Calu3 (cell line): Measurements from ENCODE around the gene HNRNPR. TPM values are rescaled to one million over a fixed set of nuclear protein-coding genes. Genes with fewer than 3 reads are reported as not detected.

Experiments
- BruUV-seq: library from RNA; stranded (reverse); fragments of 400-500 nt; replicated peaks from 2 replicates; lab custom pipeline; 2021; lab: Mats Ljungman, UMichigan
- CTCF ChIA-PET: fragments of 300-600 bp; sonication (Branson Sonifier 250); formaldehyde crosslinking; loops from one replicate; lab custom pipeline; 2022; ENCODE audit warnings: antibody characterized with exemption; lab: Charles Lee
- DNase-seq: peaks from one replicate; pipeline ENCODE4 v3.0.0; 2022
- H3K27ac Mint-ChIP-seq: one replicate; pipeline ENCODE4 v1.8.0; 2022; ENCODE audit warnings: mixed read lengths; ENCODE audit not compliant: unreplicated experiment
- H3K27me3 Mint-ChIP-seq: one replicate; pipeline ENCODE4 v1.8.0; 2022; ENCODE audit warnings: mixed read lengths; ENCODE audit not compliant: unreplicated experiment
- H3K36me3 Mint-ChIP-seq: one replicate; pipeline ENCODE4 v1.8.0; 2022; ENCODE audit warnings: mild to moderate bottlenecking, moderate library complexity, mixed read lengths; ENCODE audit not compliant: insufficient read depth, unreplicated experiment
- H3K4me1 Mint-ChIP-seq: one replicate; pipeline ENCODE4 v1.8.0; 2022; ENCODE audit warnings: mild to moderate bottlenecking, low read depth, mixed read lengths; ENCODE audit not compliant: unreplicated experiment
- H3K4me3 Mint-ChIP-seq: one replicate; pipeline ENCODE4 v1.8.0; 2022; ENCODE audit warnings: mild to moderate bottlenecking, low read depth, moderate library complexity, mixed read lengths; ENCODE audit not compliant: unreplicated experiment
- H3K9me3 Mint-ChIP-seq: one replicate; pipeline ENCODE4 v1.8.0; 2022; ENCODE audit warnings: low read depth, mixed read lengths; ENCODE audit not compliant: unreplicated experiment
- intact Hi-C: fragments of 100-400 bp; cut with micrococcal nuclease; formaldehyde crosslinking; loops from one replicate; pipeline ENCODE4 v1.10.0; 2022; ENCODE audit not compliant: unreplicated experiment
- total RNA-seq: library from RNA; stranded (reverse); gene quantifications from 2 replicates; pipeline ENCODE4 v1.2.3, GENCODE V29; 2022
- TF ChIP-seq, protein P1 (sequence below): fragments of 200-600 bp; IDR thresholded peaks from one replicate; pipeline ENCODE4 v1.8.0; 2022; ENCODE audit warnings: antibody characterized with exemption; ENCODE audit not compliant: unreplicated experiment

The HNRNPR gene
- total RNA-seq, 1 experiment from 2014 or later, result 126 TPM

GRCh38 chr1:23366146-23366545 is 22.1 kb upstream of the HNRNPR start:
- Mint-ChIP-seq H3K36me3 (peaks cover 65% of the 10 kb centered on the region), H3K27ac (no peak overlapping the region), H3K4me1 (peaks cover 29% of the 10 kb centered on the region), H3K4me3 (peak overlapping the region; percentile 91), H3K9me3 (peaks cover 3% of the 10 kb centered on the region), H3K27me3 (no peaks in the 10 kb centered on the region)
- TF ChIP-seq, protein P1, sequence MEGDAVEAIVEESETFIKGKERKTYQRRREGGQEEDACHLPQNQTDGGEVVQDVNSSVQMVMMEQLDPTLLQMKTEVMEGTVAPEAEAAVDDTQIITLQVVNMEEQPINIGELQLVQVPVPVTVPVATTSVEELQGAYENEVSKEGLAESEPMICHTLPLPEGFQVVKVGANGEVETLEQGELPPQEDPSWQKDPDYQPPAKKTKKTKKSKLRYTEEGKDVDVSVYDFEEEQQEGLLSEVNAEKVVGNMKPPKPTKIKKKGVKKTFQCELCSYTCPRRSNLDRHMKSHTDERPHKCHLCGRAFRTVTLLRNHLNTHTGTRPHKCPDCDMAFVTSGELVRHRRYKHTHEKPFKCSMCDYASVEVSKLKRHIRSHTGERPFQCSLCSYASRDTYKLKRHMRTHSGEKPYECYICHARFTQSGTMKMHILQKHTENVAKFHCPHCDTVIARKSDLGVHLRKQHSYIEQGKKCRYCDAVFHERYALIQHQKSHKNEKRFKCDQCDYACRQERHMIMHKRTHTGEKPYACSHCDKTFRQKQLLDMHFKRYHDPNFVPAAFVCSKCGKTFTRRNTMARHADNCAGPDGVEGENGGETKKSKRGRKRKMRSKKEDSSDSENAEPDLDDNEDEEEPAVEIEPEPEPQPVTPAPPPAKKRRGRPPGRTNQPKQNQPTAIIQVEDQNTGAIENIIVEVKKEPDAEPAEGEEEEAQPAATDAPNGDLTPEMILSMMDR, result no peak
- no TSS peak for BruUV-seq
- CTCF ChIA-PET, result interaction anchor here (4.5 kb wide), 1 partner anchor 37 kb away, joined by 27 read pairs; no protein-coding TSS in a partner anchor
- no peak for DNase-seq
- intact Hi-C loops, result no loop called here

GRCh38 chr1:23362218-23362713 is 18.2 kb upstream of the HNRNPR start:
- H3K27me3 Mint-ChIP-seq, result no peaks in the 10 kb centered on the region
- peak overlapping the region; percentile 15 for H3K27ac Mint-ChIP-seq
- CTCF ChIA-PET, result no interaction called here
- TF ChIP-seq, protein P1, result no peak
- H3K9me3 Mint-ChIP-seq, result peaks cover 5% of the 10 kb centered on the region
- H3K36me3 Mint-ChIP-seq, result peaks cover 44% of the 10 kb centered on the region
- no peak for DNase-seq
- H3K4me3 Mint-ChIP-seq, result no peak overlapping the region
- H3K4me1 Mint-ChIP-seq, result peaks cover 3% of the 10 kb centered on the region
- intact Hi-C loops, result no loop called here
- no TSS peak for BruUV-seq

DNA sequence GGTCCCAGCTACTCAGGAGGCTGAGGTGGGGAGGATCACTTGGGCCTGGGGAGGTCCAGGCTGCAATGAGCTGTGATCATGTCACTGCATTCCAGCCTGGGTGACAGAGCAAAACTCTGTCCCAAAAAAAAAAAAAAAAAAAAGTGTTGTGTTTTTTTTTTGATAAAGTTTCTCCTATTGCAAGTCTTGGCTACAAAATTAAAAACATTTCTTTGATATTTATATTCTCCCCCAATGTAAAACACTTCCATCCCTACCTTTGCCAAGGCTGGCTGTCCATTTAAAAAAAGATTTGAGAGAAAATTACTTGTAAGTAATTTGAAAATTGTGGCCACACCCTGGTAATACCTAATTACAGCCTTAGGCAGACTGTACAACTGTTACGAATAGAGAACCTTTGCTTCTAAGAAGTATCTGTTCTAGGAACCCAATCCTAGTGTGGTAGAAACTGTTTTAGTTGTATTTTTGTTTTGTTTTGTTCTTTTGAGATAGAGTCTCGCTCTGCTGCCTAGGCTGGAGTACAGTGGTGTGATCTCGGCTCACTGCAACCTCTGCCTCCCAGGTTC is 14.3 kb upstream of the HNRNPR start:
- DNase-seq, result no peak
- H3K9me3 Mint-ChIP-seq, result peaks cover 5% of the 10 kb centered on the region
- TF ChIP-seq, protein P1, result no peak
- peaks cover 18% of the 10 kb centered on the region for H3K36me3 Mint-ChIP-seq
- BruUV-seq, result no TSS peak
- H3K4me3 Mint-ChIP-seq, result no peak overlapping the region
- no peaks in the 10 kb centered on the region for H3K27me3 Mint-ChIP-seq
- intact Hi-C loops, result no loop called here
- no peak overlapping the region for H3K27ac Mint-ChIP-seq
- H3K4me1 Mint-ChIP-seq, result no peaks in the 10 kb centered on the region
- CTCF ChIA-PET, result no interaction called here

GRCh38 chr1:23357138-23357908 is 13.2 kb upstream of the HNRNPR start:
- BruUV-seq, result no TSS peak
- Mint-ChIP-seq H3K9me3 (peaks cover 2% of the 10 kb centered on the region), H3K27me3 (no peaks in the 10 kb centered on the region), H3K4me3 (no peak overlapping the region), H3K4me1 (no peaks in the 10 kb centered on the region), H3K27ac (no peak overlapping the region), H3K36me3 (peaks cover 7% of the 10 kb centered on the region)
- DNase-seq, result no peak
- TF ChIP-seq, protein P1, result no peak
- CTCF ChIA-PET, result no interaction called here
- intact Hi-C loops, result no loop called here
